Type B pancreatic cell (in vitro differentiated cells): ENCODE results near the gene ASMTL. TPM values are rescaled to one million over a fixed set of nuclear protein-coding genes. Genes with fewer than 3 reads are reported as not detected.

Source experiments
- DNase-seq: peaks from one replicate; pipeline ENCODE4 v3.0.0; 2021; ENCODE audit warnings: mixed read lengths; ENCODE audit not compliant: unreplicated experiment; ENCODE audit errors: extremely low spot score
- H3K27ac Mint-ChIP-seq: 2 replicates; pipeline ENCODE4 v1.8.0; 2021; ENCODE audit warnings: mild to moderate bottlenecking, mixed read lengths
- H3K27me3 Mint-ChIP-seq: 2 replicates; pipeline ENCODE4 v1.8.0; 2021; ENCODE audit warnings: mixed read lengths
- H3K36me3 Mint-ChIP-seq: 2 replicates; pipeline ENCODE4 v1.8.0; 2021; ENCODE audit warnings: mixed read lengths
- H3K4me1 Mint-ChIP-seq: one replicate; pipeline ENCODE4 v1.8.0; 2021; ENCODE audit warnings: mixed read lengths; ENCODE audit not compliant: unreplicated experiment
- H3K4me3 Mint-ChIP-seq: 2 replicates; pipeline ENCODE4 v1.8.0; 2021; ENCODE audit warnings: mild to moderate bottlenecking, mixed read lengths
- H3K9me3 Mint-ChIP-seq: 2 replicates; pipeline ENCODE4 v1.8.0; 2021; ENCODE audit warnings: mixed read lengths
- total RNA-seq: library from RNA; stranded (reverse); gene quantifications from 2 replicates; pipeline ENCODE4 v1.2.1, GENCODE V29; 2021; ENCODE audit warnings: low replicate concordance
- TF ChIP-seq, protein P1 (sequence below): fragments of 200-600 bp; sonication (generic); conservative IDR thresholded peaks from 2 replicates; pipeline ENCODE4 v1.5.0; 2021; ENCODE audit warnings: antibody characterized with exemption, mild to moderate bottlenecking

The ASMTL gene
- total RNA-seq, 1 donor from 2014 or later: 31.5 TPM

DNA sequence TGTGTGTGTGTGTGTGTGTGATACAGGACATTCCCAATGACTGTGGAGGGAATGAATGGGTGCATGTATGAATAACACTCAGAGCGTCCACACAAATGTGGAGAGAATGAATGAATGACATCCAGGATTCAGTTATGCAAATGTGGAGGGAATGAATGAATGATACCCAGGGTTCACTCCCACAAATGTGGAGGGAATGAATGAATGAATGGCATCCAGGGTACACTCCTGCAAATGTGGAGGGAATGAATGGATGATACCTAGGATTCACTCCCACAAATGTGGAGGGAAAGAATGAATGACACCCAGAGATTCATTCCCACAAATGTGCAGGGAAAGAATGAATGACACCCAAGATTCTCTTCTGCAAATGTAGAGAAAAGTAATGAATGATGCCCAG lies 36.0 kb upstream of the ASMTL start:
- no peak for DNase-seq
- no peak overlapping the region for H3K4me3 Mint-ChIP-seq
- no peaks in the 10 kb centered on the region for H3K36me3 Mint-ChIP-seq
- no peaks in the 10 kb centered on the region for H3K9me3 Mint-ChIP-seq
- TF ChIP-seq, protein P1, sequence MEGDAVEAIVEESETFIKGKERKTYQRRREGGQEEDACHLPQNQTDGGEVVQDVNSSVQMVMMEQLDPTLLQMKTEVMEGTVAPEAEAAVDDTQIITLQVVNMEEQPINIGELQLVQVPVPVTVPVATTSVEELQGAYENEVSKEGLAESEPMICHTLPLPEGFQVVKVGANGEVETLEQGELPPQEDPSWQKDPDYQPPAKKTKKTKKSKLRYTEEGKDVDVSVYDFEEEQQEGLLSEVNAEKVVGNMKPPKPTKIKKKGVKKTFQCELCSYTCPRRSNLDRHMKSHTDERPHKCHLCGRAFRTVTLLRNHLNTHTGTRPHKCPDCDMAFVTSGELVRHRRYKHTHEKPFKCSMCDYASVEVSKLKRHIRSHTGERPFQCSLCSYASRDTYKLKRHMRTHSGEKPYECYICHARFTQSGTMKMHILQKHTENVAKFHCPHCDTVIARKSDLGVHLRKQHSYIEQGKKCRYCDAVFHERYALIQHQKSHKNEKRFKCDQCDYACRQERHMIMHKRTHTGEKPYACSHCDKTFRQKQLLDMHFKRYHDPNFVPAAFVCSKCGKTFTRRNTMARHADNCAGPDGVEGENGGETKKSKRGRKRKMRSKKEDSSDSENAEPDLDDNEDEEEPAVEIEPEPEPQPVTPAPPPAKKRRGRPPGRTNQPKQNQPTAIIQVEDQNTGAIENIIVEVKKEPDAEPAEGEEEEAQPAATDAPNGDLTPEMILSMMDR: no peak
- no peak overlapping the region for H3K27ac Mint-ChIP-seq
- no peaks in the 10 kb centered on the region for H3K4me1 Mint-ChIP-seq
- peaks cover 8% of the 10 kb centered on the region for H3K27me3 Mint-ChIP-seq

DNA sequence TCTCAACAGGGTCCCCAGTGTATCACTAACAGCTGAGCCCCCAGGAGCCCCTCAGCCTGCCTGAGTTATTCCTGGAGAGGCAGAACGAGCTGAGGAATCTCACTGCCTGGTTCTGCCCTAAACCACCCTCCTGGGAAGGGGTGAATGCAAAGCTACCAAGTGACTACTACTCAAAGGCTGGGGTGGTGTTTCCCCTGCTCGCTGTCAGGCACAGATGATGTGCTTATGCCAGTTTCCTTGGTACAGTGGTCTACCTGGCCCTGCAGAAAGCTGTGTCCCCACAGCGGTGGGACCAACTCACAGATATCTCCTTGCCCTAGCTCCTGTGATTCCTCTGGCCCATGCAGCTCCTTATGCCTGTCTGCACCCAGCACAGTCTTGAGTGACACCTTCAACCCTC lies 35.4 kb upstream of the ASMTL start:
- no peak overlapping the region for H3K4me3 Mint-ChIP-seq
- H3K9me3 Mint-ChIP-seq: no peaks in the 10 kb centered on the region
- no peak for DNase-seq
- peaks cover 4% of the 10 kb centered on the region for H3K27me3 Mint-ChIP-seq
- no peak overlapping the region for H3K27ac Mint-ChIP-seq
- no peaks in the 10 kb centered on the region for H3K36me3 Mint-ChIP-seq
- TF ChIP-seq, protein P1: no peak
- no peaks in the 10 kb centered on the region for H3K4me1 Mint-ChIP-seq

DNA sequence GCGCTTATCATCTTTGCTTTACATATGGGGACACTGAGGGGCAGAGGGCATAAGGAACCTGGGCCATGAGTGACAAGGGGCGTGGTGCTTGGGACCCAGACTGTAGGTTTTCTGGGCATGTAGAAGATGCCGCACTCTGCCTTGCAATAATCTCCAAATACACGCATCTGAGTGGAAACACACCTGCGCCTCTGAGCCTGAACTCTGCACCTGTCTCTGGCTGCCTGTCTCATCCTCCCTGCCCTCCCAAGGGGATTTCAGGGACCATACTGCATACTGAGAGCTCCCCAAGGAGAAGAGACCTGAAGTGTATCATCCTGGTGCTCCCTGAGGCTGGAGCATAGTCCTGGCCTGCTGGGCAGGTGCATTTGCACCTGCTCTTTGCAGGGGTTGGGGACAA lies 34.7 kb upstream of the ASMTL start:
- Mint-ChIP-seq H3K27ac (no peak overlapping the region), H3K4me1 (no peaks in the 10 kb centered on the region), H3K4me3 (no peak overlapping the region), H3K9me3 (no peaks in the 10 kb centered on the region), H3K36me3 (no peaks in the 10 kb centered on the region), H3K27me3 (peaks cover 4% of the 10 kb centered on the region)
- no peak for DNase-seq
- TF ChIP-seq, protein P1: no peak

DNA sequence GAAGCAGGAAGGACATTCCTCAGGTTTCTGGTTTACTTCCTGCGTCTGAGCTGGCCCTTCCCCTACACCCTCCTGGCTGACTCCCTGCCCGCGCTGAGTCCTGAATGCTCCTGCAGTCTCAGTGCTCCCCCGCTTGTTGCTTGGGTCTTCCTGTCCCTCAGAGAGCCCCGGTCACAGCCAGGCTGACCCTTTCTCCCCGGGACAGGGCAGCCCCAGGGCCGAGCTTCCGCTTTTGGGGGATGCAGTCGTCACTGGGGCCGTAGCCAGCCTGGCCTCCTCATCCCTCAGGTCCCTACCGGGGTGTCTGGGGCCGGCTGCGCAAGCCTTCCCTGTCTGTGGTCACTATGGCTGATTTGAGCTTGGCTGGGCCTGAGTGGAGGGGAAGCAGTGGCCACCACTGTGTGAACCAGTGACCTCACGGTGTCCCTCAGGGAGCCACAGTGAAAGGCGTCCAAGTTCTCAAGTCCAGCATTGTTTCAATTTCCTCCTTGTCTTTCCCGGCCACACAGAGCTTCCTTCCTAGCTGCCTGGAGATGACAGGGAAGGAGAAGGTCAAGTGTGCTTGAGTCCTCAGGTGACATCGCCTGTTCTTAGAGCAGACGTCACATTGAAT lies 34.1 kb upstream of the ASMTL start:
- TF ChIP-seq, protein P1: no peak
- H3K4me3 Mint-ChIP-seq: no peak overlapping the region
- no peaks in the 10 kb centered on the region for H3K36me3 Mint-ChIP-seq
- H3K27ac Mint-ChIP-seq: no peak overlapping the region
- peak; percentile 61 for DNase-seq
- H3K4me1 Mint-ChIP-seq: peaks cover 4% of the 10 kb centered on the region
- H3K27me3 Mint-ChIP-seq: peaks cover 2% of the 10 kb centered on the region
- no peaks in the 10 kb centered on the region for H3K9me3 Mint-ChIP-seq

DNA sequence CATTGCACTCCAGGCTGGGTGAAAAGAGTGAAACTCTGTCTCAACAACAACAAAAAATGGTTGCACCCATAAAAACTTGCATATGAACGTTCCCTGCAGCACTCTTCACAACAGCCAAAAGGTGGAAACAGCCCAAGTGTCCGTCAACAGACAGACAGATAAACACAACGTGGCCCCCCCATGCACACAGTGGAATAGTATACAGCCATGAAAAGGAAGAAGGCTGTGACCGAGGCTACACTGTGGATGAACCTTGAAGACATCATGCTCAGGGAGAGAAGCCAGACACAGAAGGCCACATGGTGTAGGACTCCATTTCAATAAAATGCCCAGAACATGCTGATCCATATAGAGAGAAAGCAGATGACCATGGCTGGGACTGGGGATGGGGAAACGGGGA lies 33.5 kb upstream of the ASMTL start:
- TF ChIP-seq, protein P1: no peak
- Mint-ChIP-seq H3K4me1 (peaks cover 8% of the 10 kb centered on the region), H3K4me3 (no peak overlapping the region), H3K27me3 (peaks cover 5% of the 10 kb centered on the region), H3K36me3 (no peaks in the 10 kb centered on the region), H3K27ac (no peak overlapping the region), H3K9me3 (no peaks in the 10 kb centered on the region)
- DNase-seq: peak; percentile 20

DNA sequence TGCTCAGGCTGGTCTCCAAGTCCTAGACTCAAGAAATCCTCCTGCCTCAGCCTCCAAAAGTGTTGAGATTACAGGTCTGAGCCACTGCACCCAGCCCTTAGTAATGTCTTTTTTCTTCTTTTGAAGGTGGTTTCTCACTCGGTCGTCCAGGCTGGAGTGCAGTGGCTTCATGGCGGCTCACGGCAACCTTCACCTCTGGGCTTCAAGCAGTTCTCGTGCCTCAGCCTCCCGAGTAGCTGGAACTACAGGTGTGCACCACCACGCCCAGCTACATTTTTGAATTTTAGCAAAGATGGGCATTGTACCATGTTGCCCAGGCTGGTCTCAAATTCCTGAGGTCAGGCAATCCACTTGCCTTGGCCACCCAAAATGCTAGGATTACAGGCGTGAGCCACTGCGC lies 32.3 kb upstream of the ASMTL start:
- Mint-ChIP-seq H3K4me3 (no peak overlapping the region), H3K36me3 (no peaks in the 10 kb centered on the region), H3K27ac (no peak overlapping the region), H3K27me3 (peaks cover 5% of the 10 kb centered on the region), H3K4me1 (peaks cover 8% of the 10 kb centered on the region), H3K9me3 (no peaks in the 10 kb centered on the region)
- TF ChIP-seq, protein P1: no peak
- DNase-seq: peak; percentile 27
